HG03060 (cell line): ENCODE data around the gene SFI1.
"Not testable (repeated sequence)": the region's sequence is repeated elsewhere in the genome, so short reads cannot be mapped to it uniquely, and the experiment has no call there.

ENCODE experiments used
- ATAC-seq: cut with Tn5 transposase; IDR thresholded peaks from one replicate; pipeline ENCODE4 v1.9.1; 2021; ENCODE audit warnings: low read depth, moderate number of reproducible peaks; ENCODE audit not compliant: unreplicated experiment

Gene SFI1

GRCh38 chr22:31538815-31539214, 42.5 kb downstream of the SFI1 start:
- ATAC-seq: no peak

GRCh38 chr22:31540166-31540565, 43.8 kb downstream of the SFI1 start:
- ATAC-seq: not testable (repeated sequence)

GRCh38 chr22:31540966-31541365, 44.6 kb downstream of the SFI1 start:
- no peak for ATAC-seq

- ATAC-seq: no peak
These were observed 48.4 kb downstream of the SFI1 start for GRCh38 chr22:31544481-31545480.

- no peak for ATAC-seq
These were observed 54.6 kb downstream of the SFI1 start for GRCh38 chr22:31550871-31551370.

- ATAC-seq: no peak
These were observed 60.4 kb downstream of the SFI1 start for GRCh38 chr22:31556627-31557203.

- not testable (repeated sequence) for ATAC-seq
These were observed 62.2 kb downstream of the SFI1 start for GRCh38 chr22:31558546-31558945.

GRCh38 chr22:31561238-31561887, 65.0 kb downstream of the SFI1 start:
- no peak for ATAC-seq

- ATAC-seq: no peak
These were observed 65.6 kb downstream of the SFI1 start for GRCh38 chr22:31561970-31562369.

GRCh38 chr22:31566484-31566883, 70.1 kb downstream of the SFI1 start:
- ATAC-seq: no peak

- no peak for ATAC-seq
These were observed 70.9 kb downstream of the SFI1 start for GRCh38 chr22:31567196-31567595.

- ATAC-seq: no peak
These were observed 71.4 kb downstream of the SFI1 start for GRCh38 chr22:31567702-31568101.

- no peak for ATAC-seq
These were observed 72.8 kb downstream of the SFI1 start for GRCh38 chr22:31569126-31569525.

- ATAC-seq: no peak
These were observed 76.6 kb downstream of the SFI1 start for GRCh38 chr22:31572939-31573338.

GRCh38 chr22:31574055-31574670, 77.8 kb downstream of the SFI1 start:
- ATAC-seq: no peak

GRCh38 chr22:31575190-31575589, 78.9 kb downstream of the SFI1 start:
- ATAC-seq: no peak

- ATAC-seq: no peak
These were observed 81.4 kb downstream of the SFI1 start for GRCh38 chr22:31577711-31578110.

GRCh38 chr22:31578171-31578570, 81.8 kb downstream of the SFI1 start:
- no peak for ATAC-seq

- ATAC-seq: no peak
These were observed 83.5 kb downstream of the SFI1 start for GRCh38 chr22:31579835-31580242.

GRCh38 chr22:31583861-31584485, 87.6 kb downstream of the SFI1 start:
- no peak for ATAC-seq
